Esophagus muscularis mucosa (tissue), 4 donors: ENCODE data around the gene RPRD1A.

ENCODE experiments used
- EP300 ChIP-seq: sonication (generic); formaldehyde crosslinking; IDR thresholded peaks from one replicate; pipeline ENCODE4 v1.6.1; 2017; ENCODE audit warnings: antibody characterized with exemption
- POLR2A ChIP-seq: fragments of 450-650 bp; IDR thresholded peaks from one replicate; pipeline ENCODE4 v1.6.1; 2017; ENCODE audit warnings: antibody characterized with exemption, moderate library complexity, mild to moderate bottlenecking, low read depth
- POLR2AphosphoS5 ChIP-seq, 2 donors: sonication (generic); formaldehyde crosslinking; IDR thresholded peaks; one replicate each; pipeline ENCODE4 v1.6.1; 2017; ENCODE audit warnings: antibody characterized with exemption in 2 of 2
- TF ChIP-seq, protein P1 (sequence below), 3 experiments: fragments of 200-600 bp in 2 of 3; fragments of 450-650 bp in 1 of 3; sonication (generic) in 2 of 3; IDR thresholded peaks; one replicate each; pipeline ENCODE4 v1.5.1; 2017 to 2019; ENCODE audit warnings: antibody characterized with exemption in 3 of 3, mild to moderate bottlenecking in 2 of 3, moderate library complexity in 1 of 3

DNA sequence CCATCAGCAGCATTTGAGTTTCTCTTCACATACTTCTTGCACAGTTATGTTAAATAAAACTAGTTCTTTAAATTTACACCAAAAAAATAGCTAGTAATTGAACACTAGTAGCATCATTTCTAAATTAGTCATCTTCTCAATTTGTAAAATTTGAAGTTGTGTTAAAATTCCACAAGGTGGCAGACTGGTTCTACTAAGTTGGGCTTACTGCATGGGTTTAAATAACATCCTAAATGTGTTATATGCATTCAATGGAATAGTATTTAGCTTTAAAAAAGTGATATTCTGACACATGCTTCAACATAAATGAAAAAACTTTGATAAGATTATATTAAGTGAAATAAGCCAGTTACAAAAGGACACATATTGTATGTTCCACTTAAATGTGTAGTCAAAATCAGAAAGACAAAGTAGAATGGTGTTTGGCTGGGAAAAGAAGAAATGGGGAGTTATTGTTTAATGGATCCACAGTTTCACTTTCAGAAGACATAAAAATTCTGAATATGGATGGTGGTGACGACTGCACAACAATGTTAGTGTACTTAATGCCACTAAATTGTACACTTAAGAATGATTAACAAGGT lies 28.7 kb upstream of the RPRD1A start:
- TF ChIP-seq, protein P1, sequence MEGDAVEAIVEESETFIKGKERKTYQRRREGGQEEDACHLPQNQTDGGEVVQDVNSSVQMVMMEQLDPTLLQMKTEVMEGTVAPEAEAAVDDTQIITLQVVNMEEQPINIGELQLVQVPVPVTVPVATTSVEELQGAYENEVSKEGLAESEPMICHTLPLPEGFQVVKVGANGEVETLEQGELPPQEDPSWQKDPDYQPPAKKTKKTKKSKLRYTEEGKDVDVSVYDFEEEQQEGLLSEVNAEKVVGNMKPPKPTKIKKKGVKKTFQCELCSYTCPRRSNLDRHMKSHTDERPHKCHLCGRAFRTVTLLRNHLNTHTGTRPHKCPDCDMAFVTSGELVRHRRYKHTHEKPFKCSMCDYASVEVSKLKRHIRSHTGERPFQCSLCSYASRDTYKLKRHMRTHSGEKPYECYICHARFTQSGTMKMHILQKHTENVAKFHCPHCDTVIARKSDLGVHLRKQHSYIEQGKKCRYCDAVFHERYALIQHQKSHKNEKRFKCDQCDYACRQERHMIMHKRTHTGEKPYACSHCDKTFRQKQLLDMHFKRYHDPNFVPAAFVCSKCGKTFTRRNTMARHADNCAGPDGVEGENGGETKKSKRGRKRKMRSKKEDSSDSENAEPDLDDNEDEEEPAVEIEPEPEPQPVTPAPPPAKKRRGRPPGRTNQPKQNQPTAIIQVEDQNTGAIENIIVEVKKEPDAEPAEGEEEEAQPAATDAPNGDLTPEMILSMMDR (IDR thresholded peaks at IDR 0.05): peak; percentile 48 to 57 (median 52)
- no peak for TF ChIP-seq POLR2AphosphoS5 (IDR thresholded peaks at IDR 0.05)
- TF ChIP-seq POLR2A: no peak
- no peak for TF ChIP-seq EP300
